HepG2 (cell line): ENCODE results near the gene P2RX5. TPM values are rescaled to one million over a fixed set of nuclear protein-coding genes. Genes with fewer than 3 reads are reported as not detected.

Experiments used
- ATAC-seq: fragments of 200-7000 bp; cut with Tn5 transposase; 3 replicates; pipeline ENCODE4 v1.9.1; 2020; ENCODE audit warnings: mild to moderate bottlenecking, moderate library complexity
- BruUV-seq: library from RNA; stranded (reverse); fragments of 400-500 nt; replicated peaks from 2 replicates; lab custom pipeline; 2021; lab: Mats Ljungman, UMichigan
- CTCF ChIA-PET: fragments of 300-600 bp; formaldehyde crosslinking; extraction: SDS; loops from one replicate; lab custom pipeline; 2021; ENCODE audit warnings: low total read pairs, inconsistent platforms, low intra/inter-chr PET ratio; lab: Yijun Ruan, JAX
- POLR2A ChIA-PET: fragments of 350-600 bp; sonication (Branson Sonifier 250); formaldehyde crosslinking; loops from one replicate; lab custom pipeline; 2020; ENCODE audit warnings: antibody characterized with exemption, inconsistent platforms; lab: Yijun Ruan, JAX
- DNase-seq: peaks from one replicate; pipeline ENCODE4 v3.0.0-alpha.2; 2015; ENCODE audit warnings: low spot score
- FAIRE-seq: peaks from 3 replicates; lab custom pipeline; 2011; peaks lifted over from hg19 to GRCh38; lab: Jason Lieb, UNC
- H2AFZ ChIP-seq: one replicate; pipeline ENCODE4 v1.6.1; 2011; ENCODE audit warnings: low read length, inconsistent platforms
- H3K27ac ChIP-seq: fragments of 300-600 bp; 3 replicates; pipeline ENCODE4 v1.8.0; 2011; ENCODE audit warnings: mixed run types, mild to moderate bottlenecking, mixed read lengths, low read length, inconsistent platforms; ENCODE audit not compliant: insufficient read depth; ENCODE audit errors: extremely low read length
- H3K27me3 ChIP-seq, 2 experiments: fragments of 200-600 bp in 1 of 2; 2 replicates in 1 of 2; 3 replicates in 1 of 2; pipeline versions ENCODE4 v1.6.0 to v1.8.0; 2011; ENCODE audit warnings: low read length in 2 of 2, mild to moderate bottlenecking in 2 of 2, moderate library complexity in 2 of 2, inconsistent platforms in 1 of 2; ENCODE audit not compliant: insufficient read depth in 2 of 2, control insufficient read depth in 1 of 2
- H3K36me3 ChIP-seq, 2 experiments: fragments of 200-600 bp in 1 of 2; replicated peaks in 1 of 2; 2 replicates in 1 of 2; 3 replicates in 1 of 2; pipeline versions ENCODE4 v1.5.1 to v1.8.0; 2011; ENCODE audit warnings: low read length in 2 of 2, inconsistent platforms in 1 of 2; ENCODE audit not compliant: insufficient read depth in 2 of 2, control insufficient read depth in 1 of 2
- H3K4me1 ChIP-seq: 2 replicates; pipeline ENCODE4 v1.5.1; 2012; ENCODE audit warnings: low read length, inconsistent platforms; ENCODE audit not compliant: insufficient read depth
- H3K4me2 ChIP-seq: 2 replicates; pipeline ENCODE4 v1.6.0; 2011; ENCODE audit warnings: low read depth, low read length, inconsistent platforms
- H3K4me3 ChIP-seq, 3 experiments: fragments of 200-600 bp in 1 of 3; sonication (generic), shearing (Covaris generic) in 1 of 3; replicated peaks in 1 of 3; 2 replicates each; pipeline ENCODE4 v1.5.1; 2011 to 2016; ENCODE audit warnings: low read length in 3 of 3, inconsistent platforms in 2 of 3, low read depth in 2 of 3, mild to moderate bottlenecking in 2 of 3, control low read depth in 1 of 3, mixed read lengths in 1 of 3; ENCODE audit not compliant: insufficient read depth in 1 of 3
- H3K79me2 ChIP-seq: one replicate; pipeline ENCODE4 v1.6.1; 2011; ENCODE audit warnings: low read length, inconsistent platforms; ENCODE audit not compliant: insufficient read depth
- H3K9ac ChIP-seq: 2 replicates; pipeline ENCODE4 v1.6.0; 2011; ENCODE audit warnings: mild to moderate bottlenecking, low read depth, low read length, inconsistent platforms; ENCODE audit not compliant: insufficient read depth
- H3K9me3 ChIP-seq: 2 replicates; pipeline ENCODE4 v1.5.1; 2012; ENCODE audit warnings: mild to moderate bottlenecking, low read length
- H4K20me1 ChIP-seq: 2 replicates; pipeline ENCODE4 v1.6.0; 2011; ENCODE audit warnings: inconsistent platforms, mild to moderate bottlenecking, low read length, moderate library complexity; ENCODE audit not compliant: insufficient read depth
- EZH2 ChIP-seq: conservative IDR thresholded peaks from 2 replicates; pipeline ENCODE4 v1.6.1; 2012; ENCODE audit warnings: mild to moderate bottlenecking, low read depth, low read length, moderate library complexity
- GLI4 ChIP-seq: sonication (generic); formaldehyde crosslinking; IDR thresholded peaks from 2 replicates; pipeline ENCODE4 v1.5.1; 2020; ENCODE audit warnings: missing genetic modification reagents, mild to moderate bottlenecking, moderate library complexity, borderline replicate concordance
- KDM5A ChIP-seq: fragments of 200-600 bp; sonication (generic); IDR thresholded peaks from 2 replicates; pipeline ENCODE4 v1.7.0; 2018; ENCODE audit warnings: antibody characterized with exemption, mild to moderate bottlenecking, low read length, borderline replicate concordance
- ZNF280D ChIP-seq: sonication (generic); formaldehyde crosslinking; IDR thresholded peaks from 2 replicates; pipeline ENCODE4 v1.5.1; 2020; ENCODE audit warnings: mild to moderate bottlenecking, missing genetic modification reagents
- ZNF567 ChIP-seq: sonication (generic); formaldehyde crosslinking; IDR thresholded peaks from 2 replicates; pipeline ENCODE4 v1.8.1; 2023; ENCODE audit warnings: mild to moderate bottlenecking, missing genetic modification reagents, borderline replicate concordance
- ZNF768 ChIP-seq: sonication (generic); formaldehyde crosslinking; IDR thresholded peaks from 2 replicates; pipeline ENCODE4 v1.4.0; 2020; ENCODE audit warnings: missing genetic modification reagents
- WGBS: methylation state at CpG from one replicate; pipeline ENCODE4 v1.1.6; 2017; ENCODE audit warnings: low lambda C conversion rate; 5-methylcytosine and 5-hydroxymethylcytosine counted together
- in situ Hi-C: cut with HindIII; loops from 2 replicates; pipeline ENCODE4 v1.10.0; 2017; ENCODE audit warnings: low pct_unique_long_range_greater_than_20kb; ENCODE audit not compliant: extremely low pct_ligation_motif_present
- intact Hi-C: fragments of 100-400 bp; cut with micrococcal nuclease; formaldehyde crosslinking; loops from one replicate; pipeline ENCODE4 v1.10.0; 2022; ENCODE audit not compliant: unreplicated experiment
- polyA plus RNA-seq, 8 experiments: library from polyadenylated mRNA; depleted of rRNA in 3 of 8; stranded (reverse) in 7 of 8; unstranded in 1 of 8; fragments of >200 nt; fragmentation: Illumina TruSeq in 4 of 8; extraction: Trizol in 4 of 8; gene quantifications; 2 replicates each; pipeline versions ENCODE4 v1.2.1 to v1.2.3, GENCODE V29; 2011 to 2016; ENCODE audit warnings: low read depth in 4 of 8, missing spikeins in 1 of 8, mixed read lengths in 1 of 8; ENCODE audit not compliant: insufficient read depth in 1 of 8
- total RNA-seq, 5 experiments: library from RNA; depleted of rRNA; stranded (reverse); fragments of >200 nt; fragmentation: Illumina TruSeq; extraction: Trizol; gene quantifications; 2 replicates each; pipeline ENCODE4 v1.2.3, GENCODE V29; 2016; ENCODE audit warnings: low read depth in 1 of 5
- TF ChIP-seq, protein P1 (sequence below): sonication (generic); formaldehyde crosslinking; IDR thresholded peaks from 2 replicates; pipeline ENCODE4 v1.5.1; 2020; ENCODE audit warnings: missing genetic modification reagents, mild to moderate bottlenecking, borderline replicate concordance
- TF ChIP-seq, protein P2 (sequence below): sonication (generic); formaldehyde crosslinking; IDR thresholded peaks from 2 replicates; pipeline ENCODE4 v1.8.0; 2022; ENCODE audit warnings: missing genetic modification reagents, mild to moderate bottlenecking, inconsistent platforms, borderline replicate concordance

Gene P2RX5
- total and polyA plus RNA-seq, 2 of the 13 experiments (the other 11 are each of a cell fraction or from before 2014, with no cell fraction given), result 0.95 to 1.7 TPM

DNA sequence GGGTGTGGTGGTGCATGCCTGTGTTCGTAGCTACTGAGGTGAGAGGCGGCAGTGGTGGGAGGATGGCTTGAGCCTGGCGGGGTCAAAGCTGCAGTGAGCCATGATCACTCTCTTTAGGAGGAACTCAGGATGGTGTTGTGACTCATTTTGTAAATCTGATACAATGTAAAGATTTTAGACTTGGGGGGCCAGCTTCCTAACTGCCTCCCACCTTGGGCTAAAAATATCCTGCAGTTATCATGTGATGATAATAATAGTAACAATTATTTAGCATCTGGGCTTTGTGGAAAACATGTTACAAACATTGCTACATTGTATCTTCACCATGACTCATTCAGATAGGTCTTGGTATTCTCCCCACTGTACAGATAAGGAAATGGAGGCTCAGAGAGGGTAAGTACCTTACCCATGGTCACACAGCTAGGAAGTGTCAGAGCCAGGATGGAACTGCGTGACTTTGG is 52.0 kb downstream of the P2RX5 start:
- H3K27ac ChIP-seq, result no peak overlapping the region
- peaks cover 41% of the 10 kb centered on the region for H3K4me1 ChIP-seq
- H4K20me1 ChIP-seq, result no peaks in the 10 kb centered on the region
- H3K9me3 ChIP-seq, result no peaks in the 10 kb centered on the region
- in situ Hi-C loops, result no loop called here
- 100% methylated on average over 4 of the region's 4 CpGs for WGBS
- CTCF ChIA-PET, result no interaction called here
- no peak overlapping the region for H2AFZ ChIP-seq
- no peaks in the 10 kb centered on the region for H3K27me3 ChIP-seq
- no TSS peak for BruUV-seq
- H3K9ac ChIP-seq, result no peak overlapping the region
- DNase-seq (no peak), ATAC-seq (no peak)
- intact Hi-C loops, result no loop called here
- H3K4me3 ChIP-seq, result no peak overlapping the region
- TF ChIP-seq ZNF567 (no peak), ZNF768 (CRISPR knock-in tag) (peak; percentile 47; the same call in 1 of the 2 replicates)
- TF ChIP-seq, all 625 proteins: peak for 1
- H3K79me2 ChIP-seq, result no peaks in the 10 kb centered on the region
- POLR2A ChIA-PET, result interaction anchor here (2.1 kb wide), 1 partner anchor 24 kb away, joined by 6 read pairs; the partner anchor contains the start of gene TAX1BP3
- peaks cover 3 to 12% of the 10 kb centered on the region in 2 experiments; a peak in 2 of 5 replicates for H3K36me3 ChIP-seq
- FAIRE-seq, result no peak
- no peak overlapping the region for H3K4me2 ChIP-seq

GRCh38 chr17:3641717-3642486 is 54.1 kb downstream of the P2RX5 start:
- FAIRE-seq (peak; percentile 96), ATAC-seq (peak; percentile 68), DNase-seq (peak; percentile 93)
- in situ Hi-C loops (no loop called here), intact Hi-C loops (no loop called here)
- peaks cover 4% of the 10 kb centered on the region for H3K79me2 ChIP-seq
- H3K36me3 ChIP-seq, result 0 out of 5 replicates have a peak, but pooled peaks cover 2 to 5% of the 10 kb centered on the region in 2 experiments
- no peaks in the 10 kb centered on the region for H3K9me3 ChIP-seq
- CTCF ChIA-PET, result no interaction called here
- H3K4me1 ChIP-seq, result peaks cover 45% of the 10 kb centered on the region
- no peaks in the 10 kb centered on the region for H4K20me1 ChIP-seq
- no TSS peak for BruUV-seq
- POLR2A ChIA-PET, result no interaction called here
- H3K27ac ChIP-seq, result peak overlapping the region; percentile 56
- H3K4me2 ChIP-seq, result peak overlapping the region; percentile 37; the same call in 1 of the 2 replicates
- H3K9ac ChIP-seq, result no peak overlapping the region
- no peak overlapping the region; a peak in 1 of 6 replicates for H3K4me3 ChIP-seq
- 62% methylated on average over 19 of the region's 19 CpGs for WGBS
- no peak overlapping the region for H2AFZ ChIP-seq
- no peaks in the 10 kb centered on the region; a peak in 1 of 5 replicates for H3K27me3 ChIP-seq
- TF ChIP-seq KDM5A (no peak), GLI4 (CRISPR knock-in tag) (no peak), ZNF280D (CRISPR knock-in tag) (0 out of 2 replicates have a peak, but pooled peaks have one; percentile 34), EZH2 (no peak)
- TF ChIP-seq, protein P1, sequence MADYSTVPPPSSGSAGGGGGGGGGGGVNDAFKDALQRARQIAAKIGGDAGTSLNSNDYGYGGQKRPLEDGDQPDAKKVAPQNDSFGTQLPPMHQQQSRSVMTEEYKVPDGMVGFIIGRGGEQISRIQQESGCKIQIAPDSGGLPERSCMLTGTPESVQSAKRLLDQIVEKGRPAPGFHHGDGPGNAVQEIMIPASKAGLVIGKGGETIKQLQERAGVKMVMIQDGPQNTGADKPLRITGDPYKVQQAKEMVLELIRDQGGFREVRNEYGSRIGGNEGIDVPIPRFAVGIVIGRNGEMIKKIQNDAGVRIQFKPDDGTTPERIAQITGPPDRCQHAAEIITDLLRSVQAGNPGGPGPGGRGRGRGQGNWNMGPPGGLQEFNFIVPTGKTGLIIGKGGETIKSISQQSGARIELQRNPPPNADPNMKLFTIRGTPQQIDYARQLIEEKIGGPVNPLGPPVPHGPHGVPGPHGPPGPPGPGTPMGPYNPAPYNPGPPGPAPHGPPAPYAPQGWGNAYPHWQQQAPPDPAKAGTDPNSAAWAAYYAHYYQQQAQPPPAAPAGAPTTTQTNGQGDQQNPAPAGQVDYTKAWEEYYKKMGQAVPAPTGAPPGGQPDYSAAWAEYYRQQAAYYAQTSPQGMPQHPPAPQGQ, result no peak
- TF ChIP-seq, protein P2, sequence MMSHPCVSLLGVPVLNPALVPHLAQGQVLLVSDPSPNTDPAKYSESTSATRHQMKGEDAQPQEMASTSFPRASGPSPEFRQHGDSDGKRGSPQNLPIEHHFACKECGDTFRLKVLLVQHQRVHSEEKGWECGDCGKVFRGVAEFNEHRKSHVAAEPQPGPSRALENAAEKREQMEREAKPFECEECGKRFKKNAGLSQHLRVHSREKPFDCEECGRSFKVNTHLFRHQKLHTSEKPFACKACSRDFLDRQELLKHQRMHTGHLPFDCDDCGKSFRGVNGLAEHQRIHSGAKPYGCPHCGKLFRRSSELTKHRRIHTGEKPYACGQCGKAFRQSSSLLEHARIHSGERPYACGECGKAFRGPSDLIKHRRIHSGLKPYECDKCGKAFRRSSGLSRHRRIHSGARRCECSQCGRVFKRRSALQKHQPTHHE, result no peak
